GM19328 (cell line): ENCODE data around the gene GTF3C4.

Experiments
- ATAC-seq: cut with Tn5 transposase; IDR thresholded peaks from one replicate; pipeline ENCODE4 v1.9.1; 2021; ENCODE audit warnings: mild to moderate bottlenecking, moderate library complexity; ENCODE audit not compliant: unreplicated experiment

Gene GTF3C4

DNA sequence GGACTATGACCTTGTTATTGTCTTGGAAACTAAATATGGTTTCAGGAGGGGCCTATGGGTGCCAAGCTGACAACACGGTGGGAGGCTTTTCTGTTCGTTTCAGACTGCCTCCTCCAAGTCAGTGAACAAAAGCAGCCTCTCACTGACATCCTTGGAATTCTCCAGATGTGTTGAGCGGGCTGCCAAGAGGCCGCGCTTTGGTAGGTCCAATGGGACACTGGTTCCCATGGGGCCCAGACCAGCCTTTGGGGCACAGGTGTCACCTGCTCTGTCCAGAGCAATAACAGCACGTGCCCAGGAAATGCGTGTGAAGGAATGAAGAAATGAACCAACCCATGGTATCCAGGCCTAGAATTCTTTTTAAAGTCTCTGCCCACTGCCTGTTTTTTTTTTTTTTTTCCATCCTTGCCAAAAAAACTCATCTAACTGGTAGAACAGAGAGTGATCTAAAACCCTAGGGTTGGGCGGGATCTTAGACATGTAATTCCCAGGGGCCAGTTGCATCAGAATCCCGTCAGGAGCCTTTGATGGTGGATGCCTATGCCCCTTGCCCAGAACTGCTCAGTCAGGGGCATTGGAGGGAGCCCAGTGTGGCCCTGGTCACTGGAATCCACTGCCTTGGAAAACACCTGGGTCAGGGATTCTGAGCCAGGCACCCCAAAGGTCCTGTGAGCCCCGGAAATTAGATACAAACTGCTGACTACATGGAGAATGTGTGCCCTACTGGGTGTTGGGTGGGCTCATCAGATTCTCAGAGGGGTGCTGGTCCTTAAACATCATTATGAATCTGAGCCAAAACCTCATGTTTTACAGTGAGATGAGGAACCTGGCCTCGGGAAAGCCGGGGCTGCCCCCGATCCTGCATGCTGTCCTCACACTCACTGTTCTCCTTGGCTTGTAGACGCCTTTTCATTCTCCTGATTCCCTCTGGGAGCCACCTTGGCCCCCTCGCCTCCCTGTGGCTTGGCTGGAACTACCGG, 60.1 kb downstream of the GTF3C4 start:
- ATAC-seq = no peak

DNA sequence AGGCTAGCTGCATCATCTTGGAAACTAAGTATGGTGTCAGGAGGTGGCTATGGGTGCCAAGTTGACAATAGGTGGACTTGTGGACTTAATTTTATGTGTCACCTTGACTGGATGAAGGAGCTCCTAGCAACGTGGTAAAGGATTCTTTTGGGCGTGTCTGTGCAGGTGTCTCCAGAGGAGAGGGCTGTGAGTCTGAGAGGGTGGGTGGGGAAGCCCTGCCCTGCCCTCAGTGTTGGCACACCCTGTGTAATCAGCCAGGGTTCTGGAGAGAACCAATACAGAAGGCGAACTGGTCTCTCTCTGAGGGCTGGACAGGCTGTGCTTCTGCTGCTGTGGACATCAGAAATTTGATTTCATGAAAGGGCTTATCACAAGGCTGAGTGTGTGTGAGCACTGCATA, 61.0 kb downstream of the GTF3C4 start:
- no peak for ATAC-seq

DNA sequence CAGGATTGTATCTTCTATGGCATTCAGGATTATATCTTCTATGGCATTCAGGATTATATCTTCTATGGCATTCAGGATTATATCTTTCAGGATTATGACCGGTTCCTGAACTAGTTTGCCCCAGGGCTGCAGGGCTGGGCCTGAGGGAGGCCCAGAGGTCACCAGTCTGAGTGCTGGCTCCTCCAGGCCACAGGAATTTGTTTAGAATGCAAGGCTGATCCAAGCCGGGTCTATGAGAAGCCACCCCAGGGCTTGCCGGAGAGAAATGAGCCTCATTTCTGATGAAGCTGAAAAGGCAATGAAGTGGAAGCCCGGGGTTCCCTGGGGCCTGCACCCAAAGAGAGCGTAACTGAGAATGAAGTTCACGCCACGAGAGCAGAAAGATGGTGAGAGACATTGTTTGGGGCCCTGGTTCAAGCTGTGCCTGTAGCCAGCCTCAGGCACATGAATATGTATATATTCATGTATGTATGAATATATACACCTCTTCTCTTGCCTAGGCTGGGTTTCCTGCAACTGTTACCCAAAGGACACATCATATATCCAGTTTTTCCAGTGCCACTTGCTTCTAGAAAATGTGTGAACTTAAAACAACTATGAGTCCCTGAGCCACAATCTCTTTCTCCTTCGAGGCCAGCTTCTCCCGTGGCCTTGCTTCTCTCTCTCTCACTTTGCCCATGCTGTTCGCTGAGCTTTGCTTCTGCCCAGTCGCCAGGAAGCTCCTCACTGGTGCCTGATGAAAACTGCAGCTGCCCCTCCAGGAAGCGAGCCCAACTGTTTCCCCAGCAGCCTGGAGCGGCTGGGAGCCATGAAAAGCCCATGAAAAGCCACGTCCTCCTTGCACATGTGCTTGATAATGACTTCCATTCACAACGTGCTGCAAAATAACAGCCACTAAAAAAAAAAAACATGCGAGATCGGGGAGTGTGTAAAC, 62.3 kb downstream of the GTF3C4 start:
- ATAC-seq = no peak

DNA sequence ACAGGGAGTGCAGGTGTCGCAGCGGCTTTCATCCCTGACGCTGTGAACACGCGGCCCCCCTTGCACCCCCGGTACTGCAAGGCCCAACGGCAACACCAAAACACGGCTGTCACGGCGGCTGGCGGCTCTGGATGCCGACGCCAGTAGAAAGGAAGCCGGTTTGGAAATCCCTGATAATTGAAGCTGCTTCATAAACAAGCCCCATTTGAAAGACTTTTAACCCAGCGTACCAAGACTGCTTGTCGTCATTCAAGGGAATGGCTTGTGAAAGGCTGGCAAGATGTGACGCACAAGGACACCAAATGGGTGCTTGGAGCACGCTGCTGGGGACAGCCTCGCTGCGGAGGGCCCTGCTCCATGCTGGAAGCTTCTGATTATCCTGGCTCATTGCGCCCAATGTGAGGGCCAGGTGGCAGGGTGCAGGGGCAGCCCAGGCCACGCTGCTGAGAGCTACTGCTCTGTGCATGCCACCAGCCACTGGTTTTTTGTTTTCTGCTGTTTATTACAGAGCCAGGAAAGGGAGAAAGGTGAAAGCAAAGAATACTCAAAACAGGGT, 63.1 kb downstream of the GTF3C4 start:
- ATAC-seq = no peak

DNA sequence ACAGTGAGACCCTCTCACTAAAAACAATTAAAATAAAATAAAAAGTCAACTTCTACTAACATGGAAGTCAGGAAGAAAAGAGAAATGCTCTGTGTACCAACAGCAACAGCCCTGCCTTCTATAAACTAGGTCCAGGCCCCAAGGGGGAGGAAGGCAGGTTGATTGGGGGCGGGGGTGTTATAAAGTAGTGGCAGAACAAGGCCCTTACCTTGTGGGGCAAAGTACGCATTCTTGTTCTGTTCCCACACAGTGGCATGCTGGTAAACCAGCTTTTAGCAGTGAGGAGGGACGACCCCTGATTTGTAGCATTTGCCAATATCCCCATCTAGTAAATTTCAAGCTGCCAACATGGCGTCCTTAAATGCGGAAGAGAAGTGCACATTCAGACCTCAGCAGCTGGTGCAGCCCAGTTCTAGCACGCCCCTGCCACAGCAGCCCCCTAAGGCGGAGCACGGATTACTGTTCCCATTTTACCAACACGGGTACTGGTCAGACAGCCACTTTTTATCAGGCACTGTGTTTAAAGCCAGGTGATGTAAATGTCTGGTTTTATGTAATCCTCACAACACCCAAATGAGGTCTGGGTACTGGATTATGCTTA, 69.5 kb downstream of the GTF3C4 start:
- ATAC-seq = no peak

DNA sequence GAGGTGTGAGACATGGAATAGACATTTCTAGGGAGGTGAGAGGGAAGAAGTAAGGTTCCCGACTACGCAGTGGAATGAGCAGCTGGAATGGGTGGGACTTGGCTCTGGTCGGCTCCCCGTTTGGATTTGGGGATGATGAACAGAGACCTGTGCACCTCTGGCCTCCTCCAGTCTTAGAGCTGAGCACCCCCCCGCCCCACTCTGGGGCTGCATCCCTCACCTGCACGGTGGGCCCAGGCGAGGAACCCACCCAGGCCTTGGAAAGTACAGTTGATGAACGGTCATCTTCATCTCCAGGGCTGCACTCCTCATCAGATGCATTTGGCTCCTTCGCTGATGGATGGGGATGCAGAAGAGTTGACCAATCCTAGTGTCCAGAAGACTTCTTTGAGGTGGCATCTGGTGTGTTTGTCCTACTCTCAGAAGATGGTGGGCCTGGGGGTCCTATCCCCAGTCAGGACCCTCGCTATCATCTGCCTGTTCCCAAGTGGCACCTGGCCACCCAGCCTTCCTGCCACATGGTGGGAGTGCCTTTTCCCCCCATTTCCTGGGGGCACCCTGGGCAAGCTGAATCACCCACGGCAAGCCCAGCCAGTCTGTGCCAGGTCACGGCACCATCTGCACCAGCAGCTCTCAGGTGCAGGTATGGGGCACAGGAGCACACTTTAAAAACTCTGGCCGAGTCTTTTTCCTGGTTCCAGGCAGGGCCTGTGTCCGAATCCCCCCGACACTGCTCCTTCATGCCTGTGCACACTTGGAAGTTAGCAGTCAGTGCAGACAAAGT, 70.5 kb downstream of the GTF3C4 start:
- no peak for ATAC-seq

DNA sequence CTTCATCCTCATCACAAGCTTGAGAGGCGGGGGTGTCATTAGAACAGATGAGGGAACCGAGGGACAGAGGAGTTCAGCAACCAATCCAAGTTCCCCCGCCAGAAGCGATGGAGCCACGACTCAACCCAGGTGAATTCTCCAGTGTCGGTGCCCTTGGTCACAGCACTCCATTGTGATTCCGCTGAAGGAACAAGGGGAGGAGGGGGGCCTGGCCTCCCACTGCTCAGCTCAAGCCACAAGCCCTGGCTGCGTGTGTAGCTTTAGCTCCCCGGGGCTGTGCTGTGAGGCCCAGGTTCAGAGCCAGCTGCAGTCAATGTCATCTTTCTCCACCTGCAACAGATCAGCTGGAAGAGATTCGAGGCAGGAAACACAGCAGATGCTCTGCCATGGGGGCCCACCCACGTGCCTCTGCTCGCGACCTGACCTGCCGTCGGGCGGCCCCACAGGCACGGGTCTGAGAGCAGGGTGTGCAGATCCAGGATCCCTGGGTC, 72.6 kb downstream of the GTF3C4 start:
- ATAC-seq = no peak

DNA sequence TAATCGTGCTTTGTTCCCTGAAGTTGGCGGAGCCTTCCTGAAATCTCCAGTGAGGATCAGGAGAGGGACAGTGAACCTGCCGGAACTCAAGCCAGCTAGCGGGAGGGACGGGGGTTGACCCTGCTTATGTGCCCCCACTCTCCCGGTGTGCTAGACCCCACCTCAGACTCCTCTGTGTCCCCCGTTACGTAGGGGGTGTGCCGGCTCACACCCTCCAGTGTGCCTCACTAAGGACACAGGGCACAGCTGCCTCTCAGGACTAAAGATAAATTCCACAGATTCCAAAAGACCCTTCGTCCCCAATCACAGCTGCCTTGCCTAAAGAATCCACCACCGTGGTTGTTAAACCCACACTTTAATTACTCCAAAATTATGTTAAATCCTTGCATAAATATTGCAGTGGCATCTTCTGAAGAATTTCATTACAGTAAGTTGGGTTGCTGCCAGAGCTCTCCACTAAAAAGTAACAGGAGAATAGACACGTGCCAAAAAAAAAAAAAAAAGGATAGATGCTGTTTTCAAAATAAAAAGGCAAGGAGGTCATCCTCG, 73.7 kb downstream of the GTF3C4 start:
- ATAC-seq = no peak
